Measurements from ENCODE around the gene ADPRHL1.

DNA sequence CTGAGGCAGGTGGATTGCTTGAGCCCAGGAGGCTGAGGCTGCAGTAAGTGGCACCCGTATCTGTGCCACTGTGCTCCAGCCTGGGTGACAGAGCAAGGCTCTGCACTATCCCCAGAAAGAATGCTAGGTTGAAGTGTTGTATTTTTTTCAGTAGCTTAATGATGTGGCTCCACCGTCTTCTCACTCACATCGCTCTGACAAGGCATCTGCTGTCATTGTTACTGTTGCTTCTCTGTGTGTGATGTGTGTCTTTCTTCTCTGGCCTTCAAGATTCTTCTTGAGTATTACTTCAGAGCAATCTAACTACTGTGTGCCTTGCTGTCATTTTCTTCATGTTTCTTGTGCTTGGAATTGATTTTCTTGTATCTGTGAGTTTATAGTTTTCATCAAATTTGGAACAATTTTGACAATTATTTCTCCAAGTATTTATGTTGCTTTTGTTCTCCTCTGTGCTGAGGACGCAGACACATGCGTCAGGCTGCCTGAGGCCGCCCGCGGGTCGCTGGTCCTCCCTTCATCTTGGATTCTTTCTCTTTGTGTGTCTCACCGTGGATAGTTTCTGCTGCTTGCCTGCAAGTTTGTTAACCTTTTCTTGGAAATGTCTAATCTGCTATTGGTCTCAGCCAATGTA lies 10.8 kb downstream of the ADPRHL1 start:
- no peak for TF ChIP-seq TAF1 (IDR thresholded peaks at IDR 0.05; ENCODE audit: low read depth, low read length)
- TF ChIP-seq POLR2AphosphoS5 (IDR thresholded peaks at IDR 0.05; ENCODE audit: low read depth, low read length): no peak
- TF ChIP-seq POU2F2 (IDR thresholded peaks at IDR 0.05; ENCODE audit: low read depth, low read length): no peak
- TF ChIP-seq SPI1 (IDR thresholded peaks at IDR 0.05; ENCODE audit: low read depth, low read length): no peak
- no peak for TF ChIP-seq POLR2A (IDR thresholded peaks at IDR 0.05; ENCODE audit: low read depth, low read length)
- TF ChIP-seq PAX5 (IDR thresholded peaks at IDR 0.05; ENCODE audit: insufficient read depth, low read length, severe bottlenecking): no peak
